ENCODE measurements around the gene HSP90B1.

Gene HSP90B1

GRCh38 chr12:103924761-103925641, 5.2 kb upstream of the HSP90B1 start (continued):
- TF ChIP-seq ZNF660 (tag by site-specific recombination; IDR thresholded peaks at IDR 0.05) (peak; percentile 88), PATZ1 (tag by site-specific recombination; IDR thresholded peaks at IDR 0.05) (peak; percentile 51; the same call in 1 of the 2 replicates), HOXD13 (CRISPR knock-in tag; IDR thresholded peaks at IDR 0.05; ENCODE audit: borderline replicate concordance) (no peak), ZNF621 (tag by site-specific recombination; IDR thresholded peaks at IDR 0.05) (no peak), ZSCAN4 (tag by site-specific recombination; IDR thresholded peaks at IDR 0.05) (no peak), TRIM28 (IDR thresholded peaks at IDR 0.05; ENCODE audit: borderline replicate concordance, low read length) (no peak), ZNF521 (tag by site-specific recombination; IDR thresholded peaks at IDR 0.05) (no peak), ZFP3 (tag by site-specific recombination; IDR thresholded peaks at IDR 0.05; ENCODE audit: low read depth) (no peak), ZNF221 (tag by site-specific recombination; IDR thresholded peaks at IDR 0.05; ENCODE audit: borderline replicate concordance) (no peak), SP3 (tag by site-specific recombination; IDR thresholded peaks at IDR 0.05) (0 out of 2 replicates have a peak, but pooled peaks have one; percentile 10), IKZF3 (tag by site-specific recombination; IDR thresholded peaks at IDR 0.05) (peak; percentile 68), ZNF664 (tag by site-specific recombination; IDR thresholded peaks at IDR 0.05) (0 out of 2 replicates have a peak, but pooled peaks have one; percentile 34), RBAK (tag by site-specific recombination; IDR thresholded peaks at IDR 0.05) (no peak), ZNF335 (tag by site-specific recombination; conservative IDR thresholded peaks at IDR 0.05) (peak; percentile 55), ZNF426 (tag by site-specific recombination; IDR thresholded peaks at IDR 0.05) (no peak), ZNF311 (tag by site-specific recombination; IDR thresholded peaks at IDR 0.05; ENCODE audit: borderline replicate concordance) (no peak), ZSCAN18 (tag by site-specific recombination; IDR thresholded peaks at IDR 0.05) (no peak), ZNF501 (tag by site-specific recombination; IDR thresholded peaks at IDR 0.05) (no peak), ZNF354C (tag by site-specific recombination; IDR thresholded peaks at IDR 0.05; ENCODE audit: borderline replicate concordance, low read depth) (no peak), ZNF302 (tag by site-specific recombination; IDR thresholded peaks at IDR 0.05; ENCODE audit: low read depth) (no peak), ZNF624 (tag by site-specific recombination; IDR thresholded peaks at IDR 0.05) (no peak), ZBTB6 (tag by site-specific recombination; IDR thresholded peaks at IDR 0.05) (no peak), KLF8 (tag by site-specific recombination; IDR thresholded peaks at IDR 0.05) (no peak), ZNF600 (tag by site-specific recombination; IDR thresholded peaks at IDR 0.05) (peak; percentile 95), ZNF629 (tag by site-specific recombination; IDR thresholded peaks at IDR 0.05) (peak; percentile 65; the same call in 1 of the 2 replicates), ZNF561 (tag by site-specific recombination; IDR thresholded peaks at IDR 0.05; ENCODE audit: borderline replicate concordance) (peak; percentile 40; the same call in 1 of the 2 replicates), GLIS2 (tag by site-specific recombination; IDR thresholded peaks at IDR 0.05) (peak; percentile 66), ZNF558 (tag by site-specific recombination; IDR thresholded peaks at IDR 0.05) (peak; percentile 53; the same call in 1 of the 2 replicates), EGR2 (tag by site-specific recombination; IDR thresholded peaks at IDR 0.05; ENCODE audit: low read depth) (no peak), ZBTB21 (tag by site-specific recombination; IDR thresholded peaks at IDR 0.05) (peak; percentile 68; the same call in 1 of the 2 replicates), ZNF692 (tag by site-specific recombination; IDR thresholded peaks at IDR 0.05) (peak; percentile 60; the same call in 1 of the 2 replicates), SP2 (tag by site-specific recombination; IDR thresholded peaks at IDR 0.05) (no peak), ZXDB (tag by site-specific recombination; IDR thresholded peaks at IDR 0.05) (0 out of 2 replicates have a peak, but pooled peaks have one; percentile 14), ZSCAN30 (tag by site-specific recombination; IDR thresholded peaks at IDR 0.05) (peak; percentile 78; the same call in 1 of the 2 replicates)
